ENCODE results near the gene SPSB4. TPM values are rescaled to one million over a fixed set of nuclear protein-coding genes. Genes with fewer than 3 reads are reported as not detected.

The SPSB4 gene
- total RNA-seq, 4 donors from 2014 or later: 0.17 to 1.1 (median 0.35) TPM

DNA sequence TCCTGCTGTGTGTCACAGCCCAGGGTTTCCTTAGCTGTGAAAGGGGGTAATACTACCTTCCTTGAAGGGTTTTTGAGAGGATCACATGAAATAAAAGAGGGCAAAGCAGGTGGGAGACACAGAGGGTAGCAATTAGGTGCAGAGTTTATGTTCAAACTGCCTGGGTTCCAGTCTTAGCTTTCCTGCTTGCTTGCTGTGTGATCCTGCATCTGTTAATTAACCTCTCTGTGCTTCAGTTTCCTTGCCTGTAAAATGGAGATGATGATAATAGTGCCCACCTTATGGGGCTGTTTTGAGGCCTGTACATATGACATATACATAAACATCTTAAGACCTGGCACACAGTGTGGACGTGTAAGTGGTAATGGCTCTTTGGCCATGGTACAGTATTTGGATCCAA lies 35.0 kb downstream of the SPSB4 start:
- TF ChIP-seq, protein P1, sequence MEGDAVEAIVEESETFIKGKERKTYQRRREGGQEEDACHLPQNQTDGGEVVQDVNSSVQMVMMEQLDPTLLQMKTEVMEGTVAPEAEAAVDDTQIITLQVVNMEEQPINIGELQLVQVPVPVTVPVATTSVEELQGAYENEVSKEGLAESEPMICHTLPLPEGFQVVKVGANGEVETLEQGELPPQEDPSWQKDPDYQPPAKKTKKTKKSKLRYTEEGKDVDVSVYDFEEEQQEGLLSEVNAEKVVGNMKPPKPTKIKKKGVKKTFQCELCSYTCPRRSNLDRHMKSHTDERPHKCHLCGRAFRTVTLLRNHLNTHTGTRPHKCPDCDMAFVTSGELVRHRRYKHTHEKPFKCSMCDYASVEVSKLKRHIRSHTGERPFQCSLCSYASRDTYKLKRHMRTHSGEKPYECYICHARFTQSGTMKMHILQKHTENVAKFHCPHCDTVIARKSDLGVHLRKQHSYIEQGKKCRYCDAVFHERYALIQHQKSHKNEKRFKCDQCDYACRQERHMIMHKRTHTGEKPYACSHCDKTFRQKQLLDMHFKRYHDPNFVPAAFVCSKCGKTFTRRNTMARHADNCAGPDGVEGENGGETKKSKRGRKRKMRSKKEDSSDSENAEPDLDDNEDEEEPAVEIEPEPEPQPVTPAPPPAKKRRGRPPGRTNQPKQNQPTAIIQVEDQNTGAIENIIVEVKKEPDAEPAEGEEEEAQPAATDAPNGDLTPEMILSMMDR (IDR thresholded peaks at IDR 0.05; ENCODE audit: low read depth): no peak

DNA sequence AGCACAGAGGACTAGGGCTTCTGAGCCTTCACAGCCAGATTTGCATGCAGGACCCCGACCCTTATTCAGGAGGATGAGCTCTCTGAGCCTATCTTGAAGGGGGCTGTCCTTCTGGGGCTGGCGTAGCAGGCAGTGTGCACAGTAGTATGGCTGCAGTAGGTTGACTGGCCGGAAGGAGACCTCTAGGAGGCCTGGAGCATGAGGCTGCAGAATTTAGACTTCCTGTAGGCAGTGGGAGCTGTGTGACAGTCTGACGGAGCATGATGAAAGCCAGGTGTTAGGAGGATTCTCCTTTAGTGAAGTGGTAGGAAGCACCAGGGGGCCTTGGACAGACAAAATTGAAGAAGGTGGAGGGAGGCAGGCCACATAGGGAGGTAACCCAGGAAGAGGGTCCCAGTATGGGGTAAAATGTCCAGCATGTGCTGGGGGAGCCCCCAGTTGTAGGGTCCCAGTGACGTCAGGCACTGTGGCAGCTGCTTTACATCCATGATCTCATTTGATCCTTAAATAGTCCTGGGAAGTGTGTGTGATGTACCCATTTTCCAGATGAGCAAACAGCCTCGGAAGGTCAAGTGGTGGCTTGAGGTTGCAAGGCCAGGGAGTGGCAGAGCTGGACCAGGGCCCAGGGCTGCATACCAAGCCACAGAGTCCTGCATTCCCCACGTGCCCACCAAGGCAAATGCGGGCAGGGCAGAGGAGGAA lies 36.1 kb downstream of the SPSB4 start:
- TF ChIP-seq, protein P1 (IDR thresholded peaks at IDR 0.05; ENCODE audit: low read depth): no peak

DNA sequence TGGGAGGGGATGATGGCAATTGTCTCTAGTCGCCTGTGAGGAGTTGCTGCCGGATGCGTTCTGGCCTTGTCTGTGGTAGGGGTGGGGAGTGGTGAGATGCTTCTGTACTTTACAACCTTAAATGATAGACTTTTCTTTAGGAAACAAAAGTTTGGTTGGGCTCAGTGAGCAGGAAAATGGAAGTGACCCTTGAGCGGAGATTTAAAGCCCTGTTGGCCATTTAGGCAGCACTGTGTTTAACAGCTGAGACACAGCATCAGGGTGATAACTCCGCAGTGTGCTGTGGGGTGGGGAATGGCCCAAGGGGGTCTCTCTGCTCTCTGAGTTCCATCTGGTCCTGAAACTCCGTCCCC lies 36.6 kb downstream of the SPSB4 start:
- TF ChIP-seq, protein P1 (IDR thresholded peaks at IDR 0.05; ENCODE audit: low read depth): no peak

DNA sequence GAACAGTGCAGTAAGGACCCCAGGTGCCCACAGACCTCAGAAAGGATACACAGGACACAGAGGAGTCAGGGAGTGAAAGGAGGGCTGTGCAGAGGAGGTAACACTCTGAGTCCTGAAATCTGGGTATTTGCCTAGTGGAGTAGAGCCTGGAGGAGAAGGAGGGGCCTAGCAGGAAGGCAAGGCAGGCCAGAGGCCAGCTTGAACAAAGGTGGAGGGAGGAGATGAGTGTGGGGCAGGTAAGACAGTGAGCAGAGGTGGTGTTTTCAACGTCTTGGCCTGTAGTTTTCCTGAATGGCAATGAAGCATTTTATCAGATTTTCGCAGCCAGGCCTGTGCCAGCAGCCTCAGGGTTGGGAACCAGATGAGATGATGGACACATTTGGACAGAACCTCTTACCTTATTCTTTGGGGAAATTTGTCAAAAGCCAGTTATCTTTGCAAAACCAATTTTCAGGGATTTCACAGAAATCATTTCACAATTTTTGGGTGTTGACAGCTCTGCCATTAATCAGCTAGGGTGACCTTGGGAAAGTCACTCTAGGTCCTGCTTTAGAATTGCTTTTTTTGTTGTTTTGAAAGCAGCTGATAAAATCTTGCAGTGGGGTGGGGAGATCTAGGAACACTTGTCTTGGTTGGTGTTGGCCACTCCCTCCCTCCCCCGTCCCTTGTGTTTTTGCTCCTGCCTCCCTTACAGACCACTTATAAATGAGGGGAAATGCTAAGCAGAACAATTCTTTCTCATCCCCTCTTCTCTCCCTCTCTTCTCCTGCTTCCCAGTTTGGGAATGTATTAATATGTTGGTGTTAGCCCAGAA lies 38.4 kb downstream of the SPSB4 start:
- TF ChIP-seq, protein P1 (IDR thresholded peaks at IDR 0.05; ENCODE audit: low read depth): no peak

DNA sequence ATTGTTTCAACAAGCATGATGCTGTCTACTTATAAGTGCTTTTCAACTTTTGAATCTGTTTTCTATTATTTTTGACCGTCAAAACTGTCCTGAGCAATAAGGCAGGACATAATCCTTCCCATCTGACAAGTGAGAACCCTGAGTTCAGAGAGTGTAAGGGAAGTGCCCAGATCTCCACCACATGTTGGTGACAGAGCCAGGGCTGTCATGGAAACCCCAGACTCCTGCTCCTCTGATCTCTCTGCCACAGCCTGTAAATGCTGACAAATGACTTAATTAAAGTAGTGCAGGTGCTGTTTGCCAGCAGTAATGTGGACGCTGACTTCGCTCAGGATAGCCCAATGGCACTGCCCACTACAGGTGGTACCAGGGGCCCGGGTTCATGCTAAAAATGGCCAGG lies 40.3 kb downstream of the SPSB4 start:
- TF ChIP-seq, protein P1 (IDR thresholded peaks at IDR 0.05; ENCODE audit: low read depth): no peak

DNA sequence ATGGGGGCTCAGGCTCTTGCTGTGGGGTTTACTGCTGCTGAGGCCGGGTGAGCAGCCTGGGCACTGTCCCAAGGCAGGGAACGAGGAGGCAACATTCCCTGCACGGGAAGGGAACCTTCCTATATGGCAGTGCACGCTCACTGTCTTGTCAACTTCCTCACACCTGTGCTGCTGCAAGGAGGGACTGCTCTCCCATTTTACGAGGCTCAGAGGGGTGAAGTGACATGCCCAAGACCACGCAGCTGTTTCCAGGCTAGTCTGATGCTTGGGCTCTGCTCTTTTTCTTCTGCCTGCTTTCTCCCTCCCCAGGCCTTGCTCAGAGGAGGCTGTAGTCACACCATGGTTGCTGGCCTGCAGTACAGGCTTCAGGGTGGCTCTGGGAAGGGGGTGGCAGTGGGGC lies 41.5 kb downstream of the SPSB4 start:
- TF ChIP-seq, protein P1 (IDR thresholded peaks at IDR 0.05; ENCODE audit: low read depth): no peak

DNA sequence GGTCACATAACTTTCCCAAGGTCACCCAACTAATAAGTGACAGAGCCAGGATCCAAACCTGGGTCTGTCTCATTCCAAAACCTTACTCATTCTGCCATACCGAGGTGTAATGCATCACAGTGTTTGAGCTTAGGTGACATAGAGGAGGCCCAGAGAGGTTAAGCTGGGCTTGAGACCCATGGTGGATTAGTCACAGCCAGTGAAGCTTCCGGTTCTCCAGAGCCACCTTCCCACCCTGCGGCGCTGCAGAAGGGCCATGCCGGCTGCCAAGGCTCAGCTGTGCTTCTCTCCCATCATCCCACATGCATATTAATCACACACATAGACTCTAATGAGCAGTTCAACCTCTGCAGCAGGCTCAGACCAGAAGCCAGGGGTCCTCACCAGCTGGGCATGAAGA lies 42.2 kb downstream of the SPSB4 start:
- TF ChIP-seq, protein P1 (IDR thresholded peaks at IDR 0.05; ENCODE audit: low read depth): no peak

Measured in subcutaneous adipose tissue (tissue), 4 donors.